HFF-Myc (cell line): ENCODE measurements around the gene NCK1.

Source experiments
- DNase-seq: peaks from one replicate; pipeline ENCODE4 v3.0.0-alpha.2; 2011; ENCODE audit warnings: low read depth; ENCODE audit errors: extremely low read depth
- H3K4me3 ChIP-seq: replicated peaks from 2 replicates; pipeline ENCODE4 v1.5.1; 2011; ENCODE audit warnings: low read depth, mild to moderate bottlenecking, control low read depth, low read length
- CTCF ChIP-seq: IDR thresholded peaks from 2 replicates; pipeline ENCODE4 v1.5.1; 2012; ENCODE audit warnings: mild to moderate bottlenecking, low read depth, low read length, control low read depth; ENCODE audit errors: missing control alignments

NCK1 gene

DNA sequence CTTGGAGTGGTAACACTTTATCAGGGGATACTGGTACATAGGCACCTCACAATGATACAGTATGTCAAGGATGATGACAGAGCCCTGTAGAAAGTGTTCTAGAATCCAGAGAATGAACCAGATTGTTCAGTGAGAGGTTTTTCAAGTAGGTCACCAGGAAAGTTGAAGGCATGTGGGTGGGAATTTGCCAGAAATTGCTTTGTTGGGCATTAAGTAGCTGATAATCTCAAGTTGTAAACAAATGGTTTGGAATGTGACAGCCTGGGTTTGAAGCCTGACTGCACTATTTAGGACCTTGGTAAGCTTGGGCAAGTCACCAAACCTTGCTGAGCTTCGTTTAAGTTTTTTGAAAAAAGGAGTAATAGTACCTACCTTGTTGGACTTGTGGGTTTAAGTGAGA lies 30.5 kb upstream of the NCK1 start:
- no peak for TF ChIP-seq CTCF
- H3K4me3 ChIP-seq: no peak overlapping the region
- DNase-seq: no peak

GRCh38 chr3:136835089-136835812 lies 26.8 kb upstream of the NCK1 start:
- no peak overlapping the region for H3K4me3 ChIP-seq
- no peak for TF ChIP-seq CTCF
- no peak for DNase-seq

- TF ChIP-seq CTCF: no peak
- no peak overlapping the region for H3K4me3 ChIP-seq
- no peak for DNase-seq
Measured at GRCh38 chr3:136835813-136836510, 26.0 kb upstream of the NCK1 start.

- no peak for DNase-seq
- no peak overlapping the region for H3K4me3 ChIP-seq
- TF ChIP-seq CTCF: no peak
Measured at GRCh38 chr3:136836511-136837156, 25.4 kb upstream of the NCK1 start.

GRCh38 chr3:136838641-136839555 lies 23.1 kb upstream of the NCK1 start:
- no peak for DNase-seq
- TF ChIP-seq CTCF: no peak
- H3K4me3 ChIP-seq: no peak overlapping the region

DNA sequence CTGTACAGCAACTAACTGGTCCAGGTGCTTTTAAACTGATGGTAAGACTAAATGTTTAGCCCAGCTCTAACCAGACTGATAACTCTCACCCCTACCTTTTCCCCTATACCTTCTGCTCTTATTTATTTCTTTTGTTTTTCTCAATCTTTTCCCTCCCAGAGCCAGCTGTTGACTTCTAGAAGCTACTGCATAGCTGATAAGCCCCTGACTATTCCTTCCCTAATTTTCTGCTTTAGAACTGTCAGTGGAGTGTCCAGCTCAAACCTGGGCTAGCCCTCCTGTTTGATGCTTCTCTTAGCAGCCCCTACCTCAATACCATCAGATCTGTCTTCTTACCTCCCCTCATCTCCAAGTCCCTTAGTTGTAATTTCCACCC lies 22.5 kb upstream of the NCK1 start:
- H3K4me3 ChIP-seq: no peak overlapping the region
- TF ChIP-seq CTCF: no peak
- no peak for DNase-seq
